Measurements from ENCODE around the gene AUTS2.

The AUTS2 gene

DNA sequence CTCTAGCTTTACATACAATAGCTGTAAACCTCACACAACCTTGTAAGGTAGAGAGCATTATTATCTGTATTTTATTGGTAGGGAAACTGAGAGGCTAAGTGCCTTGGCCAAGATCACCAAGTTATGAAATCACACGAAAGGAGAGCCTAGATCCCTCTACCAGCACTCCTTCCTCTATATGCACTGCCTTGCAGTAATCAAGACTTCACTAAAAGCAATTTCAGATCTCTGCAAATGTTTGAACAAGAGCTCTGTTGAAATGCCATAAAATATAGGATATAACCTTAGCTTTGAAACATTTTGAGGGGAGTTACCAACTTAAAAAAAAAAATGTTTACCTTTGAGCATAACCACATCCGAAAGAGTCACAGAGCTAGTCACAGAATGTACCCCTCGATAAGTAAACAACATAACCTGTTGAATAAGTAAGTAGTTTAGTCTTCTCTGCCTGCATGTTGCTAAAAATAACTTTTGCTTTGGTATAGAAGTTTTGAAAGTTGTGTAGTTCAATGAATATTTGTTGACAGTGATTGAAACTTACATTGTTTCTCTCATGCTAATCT is 709.4 kb downstream of the AUTS2 start:
- DNase-seq (ENCODE audit: low read depth in 2 of 2) = no peak

DNA sequence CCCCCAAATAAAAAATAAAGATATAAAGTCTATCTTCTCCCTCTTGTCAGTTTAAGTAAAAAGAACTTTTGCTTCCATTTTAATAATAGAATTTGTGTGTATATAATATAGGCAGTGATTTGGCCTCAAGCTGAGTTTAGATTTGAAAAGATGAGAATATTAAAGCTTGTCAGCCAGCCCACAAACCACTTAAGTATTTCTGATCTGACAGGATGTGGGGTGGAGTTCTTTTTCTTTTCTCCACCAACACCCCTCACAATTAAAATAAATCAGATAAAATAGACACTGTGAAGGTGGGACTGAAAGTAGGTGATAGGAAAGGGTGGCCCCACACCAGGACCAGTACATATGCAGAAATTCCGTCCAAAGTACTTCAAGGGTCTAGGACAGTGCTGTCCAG is 714.1 kb downstream of the AUTS2 start:
- DNase-seq (ENCODE audit: low read depth in 2 of 2) = no peak

DNA sequence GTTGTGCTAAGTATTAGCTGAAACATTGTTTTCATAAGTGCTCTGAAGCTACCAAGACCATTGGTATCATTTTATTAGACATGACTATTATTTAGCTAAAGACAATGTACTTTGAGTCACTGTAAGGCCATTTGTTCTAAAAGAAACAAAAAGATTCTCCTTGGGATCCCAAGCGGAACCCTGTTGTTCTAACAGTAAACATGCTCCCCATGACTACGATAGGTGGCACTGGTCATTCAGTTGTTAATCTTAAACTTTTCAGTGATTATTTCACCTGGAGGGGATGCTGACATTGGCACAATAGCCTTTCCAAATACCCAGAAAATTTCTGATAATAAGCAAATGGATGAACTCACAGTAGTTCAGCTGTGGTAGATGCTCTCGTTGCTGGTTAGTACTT is 715.0 kb downstream of the AUTS2 start:
- no peak for DNase-seq (ENCODE audit: low read depth in 2 of 2)

DNA sequence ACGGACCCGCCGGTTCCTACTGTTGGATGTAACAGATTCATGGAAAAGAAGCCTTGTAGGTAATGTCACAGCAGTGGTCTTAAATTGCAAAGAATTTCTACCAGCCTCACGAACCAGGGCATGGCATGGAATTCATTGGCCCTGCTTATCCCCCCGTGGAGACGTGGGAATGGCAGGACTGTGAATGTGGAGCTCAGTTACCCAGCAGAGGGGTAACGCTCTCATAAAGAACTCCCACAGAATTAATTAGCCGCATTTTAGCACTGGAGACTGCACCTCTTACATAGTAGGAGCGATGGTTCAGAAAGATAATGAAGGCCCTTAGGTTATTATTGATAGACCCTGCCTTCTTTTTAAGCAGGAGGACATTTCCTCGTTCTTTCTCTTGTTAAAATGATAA is 715.4 kb downstream of the AUTS2 start:
- DNase-seq (ENCODE audit: low read depth in 2 of 2) = no peak

DNA sequence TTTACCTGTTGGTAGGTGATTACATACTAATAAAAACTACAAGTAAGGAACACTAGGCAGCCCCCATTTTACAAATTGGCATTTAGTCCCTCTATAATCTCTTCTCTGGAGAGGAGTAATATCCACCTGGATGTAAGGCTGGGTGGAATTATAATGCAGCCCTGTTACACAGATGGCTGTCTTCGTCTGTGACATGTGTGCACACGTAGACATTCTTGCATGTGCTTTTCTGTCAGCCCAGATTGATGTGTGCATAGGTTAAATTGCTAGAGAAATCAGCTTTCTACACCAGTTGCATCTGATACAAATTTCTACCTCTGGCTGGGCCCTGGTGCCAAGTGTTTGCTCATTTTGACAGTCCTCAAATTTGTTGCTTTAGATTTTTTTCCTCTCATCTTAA is 715.9 kb downstream of the AUTS2 start:
- DNase-seq (ENCODE audit: low read depth in 2 of 2) = no peak

DNA sequence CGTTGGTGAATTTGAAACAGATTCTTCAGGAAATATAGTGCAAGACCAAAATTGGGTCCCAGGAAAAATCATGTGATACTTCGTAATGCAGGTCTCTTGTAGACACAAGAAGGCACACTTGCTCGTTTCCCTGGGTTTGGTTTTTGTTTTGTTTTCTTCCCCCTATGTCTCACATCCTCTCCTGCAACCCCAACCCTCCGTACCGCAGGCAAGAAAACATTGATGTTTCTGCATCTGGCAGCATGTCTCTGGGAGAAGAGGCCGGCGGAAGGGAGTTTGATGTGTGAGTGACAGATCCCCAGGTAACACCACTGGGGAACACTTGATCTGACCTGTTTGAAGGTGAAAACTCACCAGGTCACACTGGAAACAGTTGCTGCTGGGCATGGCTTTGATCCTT is 718.5 kb downstream of the AUTS2 start:
- DNase-seq (ENCODE audit: low read depth in 2 of 2) = no peak

DNA sequence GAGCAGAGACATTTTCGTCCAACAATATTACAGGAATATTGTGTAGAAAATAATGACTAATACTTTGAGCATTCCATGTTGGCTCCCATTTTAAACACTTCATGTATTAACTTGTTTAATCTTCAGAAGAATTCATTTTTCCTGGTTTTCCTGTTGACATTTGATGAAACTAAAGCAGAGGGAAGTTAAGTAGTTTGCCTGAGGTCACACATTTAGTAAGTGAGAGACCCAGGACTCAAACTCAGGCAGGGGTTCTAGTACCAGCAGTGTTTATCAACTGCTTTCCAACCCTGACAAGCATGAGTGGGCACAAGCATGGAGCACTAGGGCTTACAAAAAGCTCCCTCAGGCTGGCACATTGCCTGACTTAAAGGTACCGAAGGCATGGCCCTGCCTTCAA is 719.1 kb downstream of the AUTS2 start:
- no peak for DNase-seq (ENCODE audit: low read depth in 2 of 2)

DNA sequence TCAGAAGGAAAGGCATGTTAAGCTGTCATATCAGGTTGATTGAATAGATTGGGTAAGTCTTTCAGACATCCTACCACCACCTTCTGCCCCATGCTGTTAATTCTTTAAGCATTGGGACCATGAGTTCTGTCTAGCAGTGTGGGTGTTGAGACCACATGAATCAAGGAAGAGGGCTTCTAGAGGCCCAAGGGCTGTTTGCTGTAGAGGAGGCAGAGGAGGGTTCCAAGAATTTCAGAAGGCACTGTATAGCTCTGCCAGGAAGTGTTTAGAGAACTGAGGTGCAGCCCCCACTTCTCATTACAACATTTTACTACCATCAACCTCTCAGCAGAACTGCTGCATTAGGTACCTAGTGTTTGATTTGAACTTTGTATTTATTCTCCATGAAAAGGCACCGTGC is 720.2 kb downstream of the AUTS2 start:
- no peak for DNase-seq (ENCODE audit: low read depth in 2 of 2)

DNA sequence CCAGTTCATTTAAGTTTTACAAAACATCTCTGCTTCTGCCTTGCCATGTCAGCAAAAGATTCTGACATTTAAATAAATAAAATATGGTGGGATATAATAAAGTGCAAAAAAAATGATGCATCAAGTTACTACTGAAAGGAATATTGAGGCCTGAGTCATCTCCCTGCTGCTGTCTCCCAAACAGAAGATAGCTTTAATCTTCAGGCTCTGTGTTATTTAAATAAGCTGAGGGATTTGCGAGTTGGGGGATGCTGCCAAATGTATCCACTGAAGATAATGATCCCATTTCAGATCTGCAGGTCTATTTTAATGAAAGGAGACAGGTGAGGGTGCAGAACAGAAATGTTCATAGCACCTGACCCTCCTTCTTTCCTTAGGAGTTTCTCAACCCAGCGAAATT is 720.8 kb downstream of the AUTS2 start:
- no peak for DNase-seq (ENCODE audit: low read depth in 2 of 2)

DNA sequence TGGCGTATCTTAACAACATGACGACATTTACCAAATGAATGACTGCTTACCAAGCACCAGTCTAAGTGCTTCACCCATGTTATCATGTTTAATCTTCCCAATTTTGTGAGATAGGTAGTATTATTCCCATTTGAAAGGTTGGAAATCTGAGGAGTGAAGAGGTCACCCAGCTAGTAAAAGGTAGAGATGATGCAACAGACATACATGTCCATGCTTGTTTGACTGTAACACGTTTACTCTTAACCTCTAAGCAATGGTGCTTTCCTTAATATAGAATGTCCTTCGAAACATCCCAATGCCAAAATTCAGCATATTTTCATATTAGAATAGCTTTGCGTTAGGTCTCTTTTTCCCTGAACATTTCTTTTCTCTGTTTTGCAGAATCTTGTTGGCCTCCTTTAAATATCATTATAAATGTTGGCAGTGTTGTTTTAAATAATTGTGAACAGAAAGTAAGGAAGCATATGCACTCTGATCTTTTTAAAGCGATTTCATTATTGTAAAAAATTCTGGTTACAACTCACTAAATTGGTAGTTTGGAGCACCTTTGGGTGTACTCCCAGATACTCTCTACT is 722.8 kb downstream of the AUTS2 start:
- no peak for DNase-seq (ENCODE audit: low read depth in 2 of 2)

DNA sequence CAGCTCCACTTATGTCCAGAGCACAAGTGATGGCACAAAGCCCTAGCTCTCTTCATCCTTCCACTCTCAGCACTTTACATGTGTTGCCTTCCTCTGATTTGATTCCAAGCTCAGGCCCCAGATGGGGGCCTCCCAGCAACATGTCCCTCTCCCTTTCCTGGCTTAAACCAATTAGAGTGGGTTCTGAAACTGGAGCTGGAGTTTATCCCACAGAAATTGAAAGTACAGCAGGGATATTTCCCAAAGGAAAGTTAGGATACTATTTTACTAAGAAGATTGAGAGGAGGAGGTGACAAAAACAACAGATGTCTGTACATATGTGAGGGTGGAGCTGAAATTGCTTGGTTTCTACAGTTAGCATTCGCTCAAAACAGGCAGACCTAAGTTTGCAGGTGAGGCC is 724.6 kb downstream of the AUTS2 start:
- no peak for DNase-seq (ENCODE audit: low read depth in 2 of 2)

DNA sequence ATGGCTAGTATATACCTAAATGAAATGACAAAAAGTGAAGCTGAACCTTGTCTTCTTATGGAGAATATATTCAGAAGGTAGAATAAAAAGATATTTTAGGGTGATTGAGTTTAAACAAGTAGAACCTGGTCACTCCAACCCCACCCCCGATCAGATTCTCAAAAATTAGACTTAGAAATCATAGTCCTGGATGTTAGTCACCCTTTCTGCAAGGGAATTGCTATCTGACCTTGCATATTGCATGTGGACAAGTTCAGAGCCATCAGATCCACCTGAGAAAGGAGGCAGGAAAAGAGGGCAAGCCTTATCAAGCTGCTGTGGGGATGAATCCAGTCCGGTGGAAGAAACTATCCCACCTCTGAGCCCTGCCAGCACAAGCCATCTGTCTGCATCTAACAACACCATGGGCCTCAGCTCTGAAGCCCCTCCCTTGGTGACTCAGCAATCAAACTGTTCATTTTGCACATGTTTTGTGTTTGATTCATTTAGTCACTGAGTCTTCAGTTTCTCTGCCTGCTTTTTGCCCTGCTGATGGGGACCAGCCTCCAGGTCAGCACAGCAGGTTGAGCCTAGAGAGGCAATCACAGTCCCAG is 727.3 kb downstream of the AUTS2 start:
- no peak for DNase-seq (ENCODE audit: low read depth in 2 of 2)

DNA sequence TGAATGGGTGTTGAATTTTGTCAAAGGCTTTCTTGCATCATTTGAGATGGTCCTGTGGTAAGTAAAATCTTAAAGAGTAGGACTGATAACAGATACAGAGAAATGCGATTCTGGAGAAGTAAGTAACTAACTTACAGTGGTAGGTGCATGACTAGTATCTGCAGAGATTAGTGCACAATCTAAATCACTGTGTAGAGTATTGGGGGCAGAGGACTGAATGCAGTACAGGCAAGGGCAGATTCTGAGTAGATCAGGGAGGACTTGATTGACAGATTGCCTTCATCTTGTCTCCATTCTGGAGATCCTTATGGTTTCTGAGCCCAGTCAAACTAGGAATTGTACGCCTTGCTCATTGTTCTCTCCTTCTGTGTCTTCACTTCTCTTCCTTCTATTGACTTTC is 736.0 kb downstream of the AUTS2 start:
- no peak for DNase-seq (ENCODE audit: low read depth in 2 of 2)

DNA sequence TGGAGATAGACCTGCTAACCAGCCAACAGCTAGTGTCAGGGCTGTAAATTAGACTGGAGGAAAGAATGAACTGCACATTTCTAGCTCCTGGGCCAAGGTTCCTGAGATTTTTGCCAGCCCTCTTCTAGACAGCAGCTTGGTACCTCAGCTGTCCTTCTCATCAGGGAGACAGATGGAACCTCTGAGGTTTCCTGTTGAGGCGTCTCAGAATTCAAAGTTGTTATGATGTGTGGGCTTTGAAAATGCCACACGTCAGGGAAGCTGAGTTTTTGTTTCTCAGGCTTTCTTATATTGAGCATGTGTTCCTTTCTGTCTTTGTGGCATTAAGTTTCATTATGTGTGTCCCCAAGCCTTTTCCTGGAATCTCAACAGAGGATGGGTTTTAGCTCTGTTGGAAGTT is 736.6 kb downstream of the AUTS2 start:
- DNase-seq (ENCODE audit: low read depth in 2 of 2) = no peak

DNA sequence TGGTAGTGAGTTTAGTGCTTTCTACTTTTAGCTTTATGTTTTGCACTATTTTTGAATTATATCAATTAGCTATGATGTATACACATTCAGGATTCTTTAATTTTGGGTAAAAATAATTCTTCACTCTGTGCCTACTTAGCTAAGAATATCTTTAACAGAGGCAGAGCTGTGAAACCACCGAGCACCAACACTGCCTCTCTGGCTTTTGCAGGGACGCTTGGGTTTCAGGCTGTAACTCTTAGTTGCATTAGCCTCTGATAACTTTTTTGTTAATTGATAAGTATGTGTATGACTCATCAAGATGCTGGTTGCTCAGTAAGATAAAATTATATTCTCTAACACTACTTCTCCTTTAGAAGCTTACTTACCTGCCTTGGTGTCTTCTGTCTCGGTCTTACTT is 738.3 kb downstream of the AUTS2 start:
- DNase-seq (ENCODE audit: low read depth in 2 of 2) = no peak

DNA sequence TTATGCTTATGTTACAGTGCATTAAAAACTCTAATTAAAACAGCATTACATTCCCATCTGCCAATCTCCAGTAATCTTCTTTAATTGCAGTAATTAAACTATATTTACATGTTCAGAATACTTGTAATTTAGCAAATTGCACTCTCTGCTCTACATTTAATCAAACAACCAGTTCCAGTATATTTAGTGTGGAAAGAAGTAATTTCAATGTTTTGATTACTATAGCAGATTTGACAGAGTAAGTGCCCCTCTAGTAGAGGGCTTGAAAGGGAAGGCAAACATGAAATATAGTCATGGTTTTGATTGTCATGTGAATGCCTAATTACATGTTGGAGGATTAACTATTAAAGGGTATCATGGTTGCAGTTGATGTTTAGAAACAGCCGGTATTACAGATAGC is 739.7 kb downstream of the AUTS2 start:
- DNase-seq (ENCODE audit: low read depth in 2 of 2) = no peak

DNA sequence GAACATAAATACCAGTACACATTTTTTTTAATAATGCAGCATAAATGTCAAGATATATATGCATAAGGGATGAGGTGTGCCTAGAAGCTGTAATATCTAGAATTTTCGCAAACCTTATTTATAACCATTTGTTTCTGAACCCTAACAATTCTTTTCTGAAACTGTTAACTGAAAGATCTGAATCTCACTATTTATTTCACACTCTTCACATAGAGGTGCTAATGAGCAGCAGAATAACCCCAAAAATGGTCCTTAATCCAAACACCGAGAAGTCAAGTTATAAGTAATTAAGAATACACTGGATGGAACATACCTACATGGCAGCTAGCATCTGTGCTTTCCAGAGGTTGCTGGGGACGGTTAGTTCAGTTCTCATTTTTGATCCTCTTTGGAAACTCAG is 742.0 kb downstream of the AUTS2 start:
- no peak for DNase-seq (ENCODE audit: low read depth in 2 of 2)

DNA sequence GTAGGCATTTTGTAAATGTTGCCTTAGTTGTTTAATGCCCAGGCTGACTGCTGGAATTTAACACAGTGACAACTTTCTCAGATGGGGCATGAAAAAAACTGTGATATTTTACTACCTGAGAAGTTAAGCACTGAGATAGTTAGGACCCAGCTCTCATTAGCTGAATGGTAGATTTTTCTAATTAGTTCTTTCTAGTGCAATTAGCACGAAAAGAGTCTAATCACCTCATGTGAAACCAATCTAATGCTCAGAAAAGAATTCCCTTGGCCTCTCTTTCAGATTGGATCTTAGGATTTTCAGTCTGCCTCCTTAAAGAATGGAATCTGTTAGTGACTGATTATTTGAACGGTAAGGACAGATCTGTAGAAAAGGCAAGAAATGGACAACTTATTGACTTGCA is 743.2 kb downstream of the AUTS2 start:
- no peak for DNase-seq (ENCODE audit: low read depth in 2 of 2)

DNA sequence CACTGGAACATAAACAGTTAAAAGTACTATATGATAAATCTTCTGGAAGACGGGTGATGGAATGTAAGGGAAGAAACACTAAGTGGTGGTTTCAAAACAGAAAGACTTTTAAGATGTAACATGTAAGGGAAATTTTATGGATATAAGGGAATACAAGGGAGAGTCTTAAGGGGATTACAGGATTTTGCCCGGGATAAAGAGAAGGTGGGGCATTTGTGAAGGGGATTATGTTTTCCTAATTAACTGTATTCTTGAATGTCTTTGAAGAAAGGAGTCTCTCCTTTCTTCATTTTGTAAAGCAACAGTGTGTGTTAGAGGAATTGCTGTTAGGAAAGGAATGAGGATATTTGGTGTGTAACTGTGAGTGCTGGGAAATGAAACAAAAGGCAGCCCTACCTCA is 745.2 kb downstream of the AUTS2 start:
- DNase-seq (ENCODE audit: low read depth in 2 of 2) = no peak

DNA sequence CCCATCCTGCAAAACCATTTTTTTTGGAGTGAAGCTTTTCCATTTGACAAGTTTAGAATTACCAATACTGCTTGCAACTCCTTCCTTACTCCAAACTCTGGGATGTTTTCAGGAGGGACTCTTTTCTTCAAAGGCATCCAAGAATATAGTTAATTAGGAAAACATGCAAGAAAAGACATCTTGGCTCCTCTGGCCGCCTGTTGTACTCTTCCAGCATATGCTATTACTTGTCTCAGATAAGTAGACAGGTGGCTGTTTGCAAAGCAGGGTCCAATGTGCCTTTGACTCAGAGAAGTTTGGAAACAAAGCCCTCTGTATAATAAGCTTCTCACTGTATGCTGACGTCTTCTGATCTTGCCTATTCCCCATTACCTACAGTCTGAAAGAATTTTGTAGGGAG is 746.5 kb downstream of the AUTS2 start:
- DNase-seq (ENCODE audit: low read depth in 2 of 2) = no peak

DNA sequence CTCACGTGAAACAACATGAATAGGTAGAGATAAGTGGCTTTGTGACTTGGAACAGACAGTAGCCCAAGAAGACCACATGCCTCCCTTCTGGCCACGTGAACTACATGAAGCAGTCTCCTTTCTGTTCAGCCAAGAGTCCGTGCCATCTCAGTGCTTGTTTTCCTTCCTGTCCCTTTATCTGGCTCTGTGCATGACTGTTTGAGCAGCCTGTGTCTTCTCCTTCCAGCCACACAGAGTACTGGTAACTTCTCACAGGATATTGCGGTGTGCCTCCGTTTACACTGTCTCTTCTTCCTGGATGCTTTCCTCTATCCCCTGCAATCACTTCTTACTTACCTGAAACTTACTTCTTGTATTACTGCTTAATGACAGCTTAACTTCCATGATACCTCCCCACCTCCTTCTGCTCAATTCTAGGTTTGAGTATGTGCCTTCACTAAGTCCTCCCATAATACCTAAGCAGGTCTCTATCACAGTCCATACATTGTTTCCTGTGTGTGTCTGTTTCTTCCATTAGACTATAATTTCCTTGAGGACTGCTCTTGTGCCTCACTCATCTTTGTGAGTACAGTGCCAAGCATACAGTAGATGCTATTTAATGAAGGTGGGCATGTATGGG is 748.7 kb downstream of the AUTS2 start:
- DNase-seq (ENCODE audit: low read depth in 2 of 2) = no peak

DNA sequence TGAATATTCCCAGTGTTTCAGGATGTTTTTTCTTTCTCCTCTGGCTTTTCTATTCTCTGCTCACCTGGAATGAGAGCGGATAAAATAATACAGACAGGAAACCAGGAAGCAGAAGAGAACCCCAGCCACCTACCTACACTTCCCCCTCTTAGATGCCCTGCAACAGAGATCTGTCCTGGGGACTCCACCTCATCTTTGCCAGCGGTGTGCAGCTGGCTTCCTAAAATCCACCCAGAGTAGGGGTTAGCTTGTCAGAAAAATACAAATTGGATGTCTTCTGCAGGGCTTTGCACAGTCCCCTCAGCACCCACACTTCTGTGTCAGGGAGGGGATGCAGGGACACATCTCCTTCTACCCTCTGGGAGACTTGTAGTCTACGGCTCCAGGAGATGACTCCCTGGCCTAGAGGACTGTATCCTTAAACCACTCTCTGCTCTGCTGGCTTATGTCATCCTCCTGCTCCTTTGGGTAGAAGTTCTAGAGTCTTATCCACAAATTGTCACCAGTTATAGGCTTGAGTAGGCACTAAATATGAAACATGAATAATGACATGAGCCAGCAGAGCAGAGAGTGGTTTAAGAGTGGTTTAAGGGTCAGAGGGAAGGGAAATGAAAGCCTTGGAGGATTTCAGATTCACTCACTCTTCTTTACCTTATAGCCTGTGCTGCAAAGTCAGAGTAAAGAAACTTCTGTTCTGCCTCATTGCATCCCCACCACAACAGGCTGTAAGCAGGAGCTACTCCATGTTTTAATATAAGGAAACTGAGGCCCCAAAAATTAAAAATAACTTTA is 749.4 kb downstream of the AUTS2 start:
- no peak for DNase-seq (ENCODE audit: low read depth in 2 of 2)

DNA sequence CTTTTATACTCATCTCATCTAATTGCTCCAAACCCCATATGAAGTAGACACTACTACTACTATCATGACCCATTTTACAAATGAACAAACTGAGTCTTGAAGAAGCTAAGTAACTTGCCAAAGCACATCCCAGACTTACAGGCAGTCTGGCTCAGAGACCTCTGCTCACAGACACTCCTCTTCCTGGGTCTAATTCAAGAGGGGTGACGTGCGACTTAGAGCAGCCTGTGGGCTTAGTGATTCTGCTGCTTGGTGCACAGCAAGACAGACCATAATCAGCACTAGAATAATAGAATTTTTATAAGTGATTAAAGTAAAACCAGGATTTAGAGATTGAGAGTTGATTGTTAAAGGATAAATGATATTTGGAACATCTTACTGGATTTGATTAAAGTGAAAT is 750.8 kb downstream of the AUTS2 start:
- DNase-seq (ENCODE audit: low read depth in 2 of 2) = no peak
